GM18873 (cell line): ENCODE measurements around the gene COL23A1.
A peak's percentile ranks its signal among the peaks of the same experiment; 100 is the strongest.
"Not testable (repeated sequence)": the region's sequence is repeated elsewhere in the genome, so short reads cannot be mapped to it uniquely, and the experiment has no call there.

ENCODE experiments used
- ATAC-seq: cut with Tn5 transposase; IDR thresholded peaks from one replicate; pipeline ENCODE4 v1.9.1; 2021; ENCODE audit warnings: mild to moderate bottlenecking, moderate library complexity, moderate number of reproducible peaks; ENCODE audit not compliant: unreplicated experiment, low FRiP score

Gene COL23A1

GRCh38 chr5:178240341-178240741 is 349.9 kb downstream of the COL23A1 start:
- ATAC-seq = no peak

GRCh38 chr5:178239626-178240301 is 350.4 kb downstream of the COL23A1 start:
- not testable (repeated sequence) for ATAC-seq

- ATAC-seq = no peak
These were observed 351.2 kb downstream of the COL23A1 start for GRCh38 chr5:178238711-178239592.

GRCh38 chr5:178238313-178238635 is 351.9 kb downstream of the COL23A1 start:
- no peak for ATAC-seq

- no peak for ATAC-seq
These were observed 352.5 kb downstream of the COL23A1 start for GRCh38 chr5:178237431-178238312.

DNA sequence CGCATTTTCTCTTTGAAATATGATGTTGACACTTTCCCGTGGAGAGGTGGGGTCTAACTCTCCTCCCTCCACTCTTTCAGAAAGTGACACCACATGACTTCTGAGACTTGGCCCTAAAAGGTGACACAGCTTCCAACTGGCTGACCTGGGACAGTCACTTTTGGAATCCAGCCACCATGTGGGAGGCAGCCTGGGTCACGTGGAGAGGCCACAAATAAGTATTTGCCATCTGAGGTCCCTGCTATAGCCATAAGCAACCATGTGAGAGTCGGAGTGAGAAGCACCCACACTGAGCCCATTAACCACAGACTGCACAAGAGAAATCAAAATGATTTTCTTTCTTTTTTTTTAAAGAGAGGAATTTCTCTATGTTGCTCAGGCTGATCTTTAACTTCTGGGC is 353.5 kb downstream of the COL23A1 start:
- no peak for ATAC-seq

- no peak for ATAC-seq
These were observed 354.1 kb downstream of the COL23A1 start for GRCh38 chr5:178236126-178236525.

DNA sequence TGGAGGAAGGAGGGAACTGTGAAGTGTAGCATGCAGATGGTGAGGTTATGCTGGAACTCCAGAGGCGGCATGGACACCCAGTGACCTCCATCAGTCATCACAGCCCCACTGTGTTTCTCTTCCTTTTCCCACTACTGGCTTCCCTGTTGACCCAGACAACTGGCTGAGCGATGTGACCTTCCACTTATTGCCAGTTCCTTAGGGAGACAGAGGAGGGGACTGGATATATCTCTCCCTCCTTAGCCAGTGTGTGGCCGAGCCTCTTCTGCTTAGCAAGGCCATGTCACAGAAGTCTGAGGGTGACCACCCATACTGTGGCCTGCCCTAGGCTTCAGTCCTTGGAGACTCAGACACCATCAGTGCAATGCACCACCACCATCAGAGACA is 354.6 kb downstream of the COL23A1 start:
- ATAC-seq = no peak

DNA sequence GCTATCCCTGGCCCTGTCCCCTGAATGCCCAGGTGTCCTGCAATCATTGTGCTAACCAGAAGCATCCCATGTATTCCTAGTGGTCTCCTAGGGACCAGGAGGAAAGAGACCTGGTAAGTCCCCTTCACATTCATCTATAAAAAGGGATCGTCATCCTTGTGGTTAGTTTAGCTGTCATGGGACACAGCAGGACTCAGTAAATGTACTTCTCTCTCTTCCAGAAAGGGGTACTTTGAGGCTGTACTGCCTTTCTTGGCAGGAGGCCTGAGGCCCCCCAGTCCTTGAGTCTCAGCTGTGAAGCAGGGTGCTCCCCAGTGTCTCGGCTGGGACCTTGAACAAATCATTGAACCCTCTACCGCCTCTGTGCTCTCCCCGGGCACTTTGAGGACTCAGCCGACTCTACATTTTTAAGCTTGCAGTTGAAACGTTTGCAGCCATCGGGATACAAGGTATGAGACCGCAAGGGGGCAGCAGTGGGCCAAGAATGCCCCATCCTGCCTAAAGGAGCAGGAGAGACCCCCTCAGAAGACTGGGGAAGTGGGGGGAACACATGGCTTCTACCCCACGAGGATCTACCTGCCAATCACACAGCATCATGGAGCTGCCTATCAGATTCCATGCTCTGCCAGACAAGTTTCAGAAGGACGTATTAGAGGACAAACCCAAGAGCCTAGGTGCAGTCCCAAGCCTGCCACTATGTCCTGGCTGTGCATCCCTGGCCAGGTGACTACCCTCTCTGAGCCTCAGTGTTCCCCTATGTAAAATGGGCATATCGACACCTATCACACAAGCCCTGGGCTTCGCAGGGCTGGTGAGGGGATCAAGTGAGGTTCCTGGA is 355.2 kb downstream of the COL23A1 start:
- no peak for ATAC-seq

GRCh38 chr5:178234121-178234749 is 356.0 kb downstream of the COL23A1 start:
- no peak for ATAC-seq

DNA sequence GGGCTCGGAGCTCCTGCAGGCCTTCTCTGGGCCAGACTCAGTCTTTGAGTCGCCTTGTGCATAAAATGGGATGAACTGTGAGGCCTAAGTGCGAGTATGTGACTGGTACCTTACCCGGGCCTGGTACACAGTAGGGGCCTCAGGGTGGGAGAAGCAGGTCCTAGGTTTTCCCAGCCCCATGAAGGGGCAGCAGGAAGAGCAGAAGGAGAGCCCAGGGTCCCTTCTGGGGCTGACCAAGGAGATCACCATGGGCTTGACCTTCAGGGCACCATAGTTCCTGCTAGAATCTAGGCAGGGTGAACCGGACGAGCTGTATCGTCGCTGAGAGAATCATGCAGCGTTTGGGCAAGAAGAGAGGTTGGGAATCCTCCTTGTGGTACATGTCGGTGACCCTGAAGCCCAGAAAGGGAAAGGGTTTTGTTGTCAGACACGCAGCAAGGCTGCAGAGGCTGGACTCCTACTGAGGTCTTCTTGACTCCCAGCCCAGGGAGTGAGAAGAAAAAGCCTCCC is 357.2 kb downstream of the COL23A1 start:
- no peak for ATAC-seq

- ATAC-seq = peak; percentile 51
These were observed 357.9 kb downstream of the COL23A1 start, which contains the start of gene PHYKPL for GRCh38 chr5:178232124-178232919. Gene PHYKPL, minus strand, starts transcription at chr5:178232802. Its CDS starts 252 bp downstream, at chr5:178232550.

GRCh38 chr5:178231539-178232123 is 358.6 kb downstream of the COL23A1 start:
- no peak for ATAC-seq

DNA sequence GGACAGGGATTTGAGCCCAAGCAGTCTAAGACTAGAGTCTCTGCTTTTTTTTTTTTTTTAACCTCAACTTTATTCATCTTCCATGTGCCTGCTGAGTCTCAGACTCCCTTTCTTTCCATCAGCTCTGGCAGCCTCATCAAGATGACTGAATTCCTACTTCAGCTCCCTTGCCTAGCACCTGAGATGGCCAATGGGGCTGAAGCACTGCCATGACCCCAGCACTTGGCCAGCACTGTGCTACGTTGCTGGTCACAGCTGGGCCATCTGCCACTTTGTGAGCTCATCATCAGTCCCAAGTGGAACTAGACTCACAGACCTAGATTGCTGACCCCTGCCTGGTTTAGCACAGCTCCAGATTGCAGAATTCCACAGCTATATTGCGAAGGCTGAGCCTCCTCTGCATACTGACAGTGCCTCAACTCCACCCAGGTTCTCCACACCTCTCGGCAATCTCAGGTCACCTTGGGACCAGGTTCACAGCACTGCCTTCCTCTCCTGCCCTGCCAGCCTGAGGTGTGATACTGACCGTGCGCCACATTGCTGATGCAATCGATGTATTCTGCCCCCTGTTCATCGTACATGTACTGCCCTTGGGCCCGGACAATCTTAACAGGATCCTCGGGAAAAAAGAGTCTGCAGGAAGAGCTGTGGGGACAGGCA is 359.2 kb downstream of the COL23A1 start:
- no peak for ATAC-seq

DNA sequence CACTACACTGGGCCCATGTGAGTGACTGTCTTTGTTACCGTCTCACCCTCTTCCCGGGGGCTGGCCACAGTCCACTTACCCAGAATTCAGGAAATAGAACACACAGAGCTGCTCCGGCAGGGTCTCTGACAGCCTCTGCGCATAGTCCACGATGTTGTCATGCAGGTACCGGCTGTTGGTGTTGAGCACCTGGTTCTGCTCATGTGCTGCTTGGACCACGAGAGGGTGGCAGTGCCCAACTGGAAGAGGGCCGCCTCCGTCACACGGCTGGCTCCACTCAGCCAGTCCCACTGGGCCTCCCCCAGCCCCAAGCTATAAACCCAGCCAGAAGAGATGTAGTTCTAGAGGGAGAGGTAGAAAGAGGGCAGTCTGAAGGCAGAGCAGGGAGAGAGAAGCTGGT is 360.3 kb downstream of the COL23A1 start:
- ATAC-seq = no peak

DNA sequence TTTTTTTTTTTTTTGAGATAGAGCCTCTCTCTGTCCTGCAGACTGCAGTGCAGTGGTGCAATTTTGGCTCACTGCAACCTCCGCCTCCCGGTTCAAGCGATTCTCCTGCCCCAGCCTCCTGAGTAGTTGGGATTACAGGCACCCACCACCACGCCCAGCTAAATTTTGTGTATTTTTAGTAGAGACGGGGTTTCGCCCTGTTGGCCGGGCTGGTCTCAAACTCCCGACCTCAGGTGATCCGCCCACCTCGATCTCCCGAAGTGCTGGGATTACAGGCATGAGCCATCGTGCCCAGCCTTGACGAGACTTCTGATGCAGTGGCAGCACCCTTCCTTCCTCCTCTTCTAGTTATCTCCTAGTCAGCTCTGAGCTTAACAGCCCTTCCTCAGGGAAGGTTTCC is 361.1 kb downstream of the COL23A1 start:
- ATAC-seq = not testable (repeated sequence)

GRCh38 chr5:178228609-178229008 is 361.6 kb downstream of the COL23A1 start:
- ATAC-seq = no peak

GRCh38 chr5:178227929-178228328 is 362.3 kb downstream of the COL23A1 start:
- no peak for ATAC-seq
